Adrenal gland (tissue), 12 donors: ENCODE measurements around the gene MLXIPL. TPM values are rescaled to one million over a fixed set of nuclear protein-coding genes. Genes with fewer than 3 reads are reported as not detected.

Experiments
- DNase-seq, 7 donors: peaks; one replicate each; pipeline ENCODE4 v3.0.0-alpha.2; 2019 to 2020
- H3K27ac ChIP-seq, 5 donors: fragments of 200-600 bp; sonication (generic) in 4 of 5; 1 replicate in 3 of 5; 2 replicates in 2 of 5; pipeline versions ENCODE4 v1.5.1 to v1.8.0; 2016 to 2020; ENCODE audit warnings: mild to moderate bottlenecking in 1 of 5
- H3K27me3 ChIP-seq: fragments of 200-600 bp; 2 replicates; pipeline ENCODE4 v1.8.0; 2021
- H3K36me3 ChIP-seq, 2 donors: fragments of 200-600 bp; replicated peaks in 1 of 2; 1 replicate in 1 of 2; 2 replicates in 1 of 2; pipeline versions ENCODE4 v1.5.1 to v1.8.0; 2018 to 2022
- H3K4me1 ChIP-seq, 2 donors: fragments of 200-600 bp; replicated peaks in 1 of 2; 1 replicate in 1 of 2; 2 replicates in 1 of 2; pipeline versions ENCODE4 v1.5.1 to v1.8.0; 2018 to 2021
- H3K4me3 ChIP-seq, 4 donors: fragments of 200-600 bp; sonication (generic) in 3 of 4; one replicate each; pipeline ENCODE4 v1.5.1; 2016 to 2018
- H3K9me3 ChIP-seq, 3 donors: fragments of 200-600 bp; sonication (generic) in 1 of 3; replicated peaks in 1 of 3; 1 replicate in 2 of 3; 2 replicates in 1 of 3; pipeline versions ENCODE4 v1.5.1 to v1.8.0; 2016 to 2021
- CTCF ChIP-seq, 6 experiments: fragments of 450-650 bp in 4 of 6; fragments of 200-600 bp in 2 of 6; sonication (generic) in 1 of 6; IDR thresholded peaks; 1 replicate in 5 of 6; 2 replicates in 1 of 6; pipeline versions ENCODE4 v1.5.1 to v1.8.0; 2016 to 2021; ENCODE audit warnings: antibody characterized with exemption in 6 of 6, mild to moderate bottlenecking in 2 of 6, moderate library complexity in 1 of 6
- POLR2A ChIP-seq, 2 donors: fragments of 450-650 bp; IDR thresholded peaks; one replicate each; pipeline ENCODE4 v1.6.1; 2017; ENCODE audit warnings: antibody characterized with exemption in 2 of 2, mild to moderate bottlenecking in 2 of 2, moderate library complexity in 1 of 2
- WGBS, 4 donors: extraction: QIAGEN DNeasy Blood & Tissue Kit in 2 of 4; methylation state at CpG; one replicate each; pipeline versions ENCODE4 v1.1.5 to v1.1.7; 2013 to 2017; 5-methylcytosine and 5-hydroxymethylcytosine counted together
- intact Hi-C, 2 donors: fragments of 100-400 bp; cut with DNase I; formaldehyde crosslinking; loops; one replicate each; pipeline versions ENCODE4 v1.14.1 to v1.15.0; 2022 to 2023
- polyA plus RNA-seq, 3 donors: library from polyadenylated mRNA; stranded (reverse); fragments of 200-250 nt in 2 of 3; fragments of 350-450 nt in 1 of 3; fragmentation: Illumina TruSeq in 1 of 3; extraction: RNeasy Lipid Tissue Mini Kit (QIAGEN cat#74804) in 1 of 3; gene quantifications; one replicate each; pipeline ENCODE4 v1.2.3, GENCODE V29; 2013 to 2014
- total RNA-seq, 9 donors: library from RNA; depleted of rRNA in 4 of 9; stranded (reverse); fragments of >200 nt in 4 of 9; fragments of 120-200 nt in 1 of 9; fragmentation: NEBNext Ultra II Directional in 1 of 9; extraction: Animal tissue kit (Norgen Biotek cat#: 25700) in 1 of 9; gene quantifications; one replicate each; pipeline versions ENCODE4 v1.1.0 to v1.2.4, GENCODE V29; 2013 to 2023
- donor health status: healthy with polysubstance abuse.
- donor health status: Bipolar disorder and iron deficiency.
- donor health status: DM: yes; HTN: yes; CAD: no.
- donor health status: DM: no; HTN: no; CAD: no.
- donor health status: DM: no; HTN: no; CAD: no.
- donor health status: DM: yes; HTN: yes; CAD: no.

Gene MLXIPL
- total and polyA plus RNA-seq, 12 donors: under 0.01 to 586 (median 62.7) TPM

GRCh38 chr7:73633844-73634243, 9.5 kb upstream of the MLXIPL start:
- peaks cover 3% of the 10 kb centered on the region for H3K27me3 ChIP-seq
- no peaks in the 10 kb centered on the region for H3K9me3 ChIP-seq
- TF ChIP-seq CTCF (IDR thresholded peaks at IDR 0.05): no peak
- TF ChIP-seq POLR2A (IDR thresholded peaks at IDR 0.05): no peak
- no peak overlapping the region for H3K27ac ChIP-seq
- 73 to 83% (median 77%) methylated on average over 8 of the region's 8 CpGs for WGBS, 4 donors
- H3K4me3 ChIP-seq: no peak overlapping the region
- no peak for DNase-seq
- H3K36me3 ChIP-seq: no peaks in the 10 kb centered on the region
- intact Hi-C loops: no loop called here
- H3K4me1 ChIP-seq: peaks cover 0 to 8% of the 10 kb centered on the region in 2 donors

GRCh38 chr7:73633323-73633722, 9.0 kb upstream of the MLXIPL start:
- intact Hi-C loops: no loop called here
- WGBS, 4 donors: 47 to 53% (median 51%) methylated on average over 7 of the region's 7 CpGs
- Histone ChIP-seq H3K27me3 (peaks cover 3% of the 10 kb centered on the region), H3K27ac (no peak overlapping the region), H3K36me3 (no peaks in the 10 kb centered on the region), H3K4me1 (peaks cover 0 to 8% of the 10 kb centered on the region in 2 donors), H3K4me3 (no peak overlapping the region), H3K9me3 (no peaks in the 10 kb centered on the region)
- peak in 1 of 7 donors; percentile 35 for DNase-seq
- TF ChIP-seq POLR2A (IDR thresholded peaks at IDR 0.05): no peak
- no peak for TF ChIP-seq CTCF (IDR thresholded peaks at IDR 0.05)

- 19 to 41% (median 28%) methylated on average over 1 of the region's 1 CpG for WGBS, 4 donors
- DNase-seq: no peak
- Histone ChIP-seq H3K27me3 (peaks cover 7% of the 10 kb centered on the region), H3K4me1 (peaks cover 0 to 7% of the 10 kb centered on the region in 2 donors), H3K36me3 (no peaks in the 10 kb centered on the region), H3K27ac (no peak overlapping the region), H3K9me3 (no peaks in the 10 kb centered on the region), H3K4me3 (no peak overlapping the region)
- TF ChIP-seq POLR2A (IDR thresholded peaks at IDR 0.05) (no peak), CTCF (IDR thresholded peaks at IDR 0.05) (no peak)
- intact Hi-C loops: no loop called here
Measured at GRCh38 chr7:73631558-73631957, 7.2 kb upstream of the MLXIPL start.

GRCh38 chr7:73628504-73628903, 4.2 kb upstream of the MLXIPL start:
- H3K4me3 ChIP-seq: no peak overlapping the region
- H3K27ac ChIP-seq: no peak overlapping the region
- 71 to 84% (median 82%) methylated on average over 3 to 4 of the region's 4 CpGs for WGBS, 4 donors
- TF ChIP-seq POLR2A (IDR thresholded peaks at IDR 0.05): no peak
- no peak for TF ChIP-seq CTCF (IDR thresholded peaks at IDR 0.05)
- DNase-seq: no peak
- H3K36me3 ChIP-seq: no peaks in the 10 kb centered on the region
- no peaks in the 10 kb centered on the region for H3K9me3 ChIP-seq
- intact Hi-C loops: no loop called here
- H3K27me3 ChIP-seq: peaks cover 4% of the 10 kb centered on the region
- peaks cover 5 to 6% of the 10 kb centered on the region in 2 donors for H3K4me1 ChIP-seq
